ENCODE data around the gene SCYL3.
"Not testable (repeated sequence)": the region's sequence is repeated elsewhere in the genome, so short reads cannot be mapped to it uniquely, and the experiment has no call there.

SCYL3 gene

GRCh38 chr1:169873582-169874199 lies 20.0 kb downstream of the SCYL3 start:
- Histone ChIP-seq H3K9ac (ENCODE audit: low read length in 5 of 5) (no peak overlapping the region), H3K9me3 (ENCODE audit: control insufficient read depth in 5 of 5, low read length in 5 of 5) (no peaks in the 10 kb centered on the region), H3K4me1 (ENCODE audit: control insufficient read depth in 5 of 5, insufficient read depth in 5 of 5, low read length in 5 of 5) (no peaks in the 10 kb centered on the region), H3K36me3 (ENCODE audit: control insufficient read depth in 5 of 5, insufficient read depth in 5 of 5, low read length in 5 of 5) (peaks cover 57 to 95% (median 73%) of the 10 kb centered on the region in 5 donors), H3K27ac (ENCODE audit: low read depth, low read length) (no peak overlapping the region), H3K27me3 (ENCODE audit: control insufficient read depth in 5 of 5, insufficient read depth in 4 of 5, low read length in 5 of 5) (no peaks in the 10 kb centered on the region), H3K4me3 (ENCODE audit: low read depth in 1 of 5, low read length in 5 of 5) (no peak overlapping the region)

- Histone ChIP-seq H3K27ac (ENCODE audit: low read depth, low read length) (no peak overlapping the region), H3K27me3 (ENCODE audit: control insufficient read depth in 5 of 5, insufficient read depth in 4 of 5, low read length in 5 of 5) (no peaks in the 10 kb centered on the region), H3K36me3 (ENCODE audit: control insufficient read depth in 5 of 5, insufficient read depth in 5 of 5, low read length in 5 of 5) (peaks cover 58 to 95% (median 76%) of the 10 kb centered on the region in 5 donors), H3K4me3 (ENCODE audit: low read depth in 1 of 5, low read length in 5 of 5) (no peak overlapping the region), H3K9me3 (ENCODE audit: control insufficient read depth in 5 of 5, low read length in 5 of 5) (no peaks in the 10 kb centered on the region), H3K9ac (ENCODE audit: low read length in 5 of 5) (no peak overlapping the region), H3K4me1 (ENCODE audit: control insufficient read depth in 5 of 5, insufficient read depth in 5 of 5, low read length in 5 of 5) (no peaks in the 10 kb centered on the region)
Measured at GRCh38 chr1:169872906-169873305, 20.8 kb downstream of the SCYL3 start.

GRCh38 chr1:169871988-169872387 lies 21.7 kb downstream of the SCYL3 start:
- not testable (repeated sequence) for H3K4me3 ChIP-seq (ENCODE audit: low read depth in 1 of 5, low read length in 5 of 5); H3K9ac ChIP-seq (ENCODE audit: low read length in 5 of 5); H3K27me3 ChIP-seq (ENCODE audit: control insufficient read depth in 5 of 5, insufficient read depth in 4 of 5, low read length in 5 of 5); H3K27ac ChIP-seq (ENCODE audit: low read depth, low read length); H3K4me1 ChIP-seq (ENCODE audit: control insufficient read depth in 5 of 5, insufficient read depth in 5 of 5, low read length in 5 of 5); H3K9me3 ChIP-seq (ENCODE audit: control insufficient read depth in 5 of 5, low read length in 5 of 5)
- peaks cover 59 to 96% (median 79%) of the 10 kb centered on the region in 5 donors for H3K36me3 ChIP-seq (ENCODE audit: control insufficient read depth in 5 of 5, insufficient read depth in 5 of 5, low read length in 5 of 5)

GRCh38 chr1:169869426-169869825 lies 24.3 kb downstream of the SCYL3 start:
- no peaks in the 10 kb centered on the region for H3K4me1 ChIP-seq (ENCODE audit: control insufficient read depth in 5 of 5, insufficient read depth in 5 of 5, low read length in 5 of 5)
- no peak overlapping the region for H3K27ac ChIP-seq (ENCODE audit: low read depth, low read length)
- no peaks in the 10 kb centered on the region for H3K9me3 ChIP-seq (ENCODE audit: control insufficient read depth in 5 of 5, low read length in 5 of 5)
- H3K27me3 ChIP-seq (ENCODE audit: control insufficient read depth in 5 of 5, insufficient read depth in 4 of 5, low read length in 5 of 5), result no peaks in the 10 kb centered on the region
- no peak overlapping the region for H3K9ac ChIP-seq (ENCODE audit: low read length in 5 of 5)
- H3K4me3 ChIP-seq (ENCODE audit: low read depth in 1 of 5, low read length in 5 of 5), result no peak overlapping the region
- peaks cover 66 to 99% (median 84%) of the 10 kb centered on the region in 5 donors for H3K36me3 ChIP-seq (ENCODE audit: control insufficient read depth in 5 of 5, insufficient read depth in 5 of 5, low read length in 5 of 5)

- no peak overlapping the region for H3K9ac ChIP-seq (ENCODE audit: low read length in 5 of 5)
Measured at GRCh38 chr1:169868978-169869377, 24.7 kb downstream of the SCYL3 start.

GRCh38 chr1:169867012-169867675 lies 26.6 kb downstream of the SCYL3 start:
- no peaks in the 10 kb centered on the region for H3K4me1 ChIP-seq (ENCODE audit: control insufficient read depth in 5 of 5, insufficient read depth in 5 of 5, low read length in 5 of 5)
- H3K27ac ChIP-seq (ENCODE audit: low read depth, low read length), result no peak overlapping the region
- no peaks in the 10 kb centered on the region for H3K9me3 ChIP-seq (ENCODE audit: control insufficient read depth in 5 of 5, low read length in 5 of 5)
- no peak overlapping the region for H3K9ac ChIP-seq (ENCODE audit: low read length in 5 of 5)
- no peak overlapping the region for H3K4me3 ChIP-seq (ENCODE audit: low read depth in 1 of 5, low read length in 5 of 5)
- H3K36me3 ChIP-seq (ENCODE audit: control insufficient read depth in 5 of 5, insufficient read depth in 5 of 5, low read length in 5 of 5), result peaks cover 65 to 98% (median 84%) of the 10 kb centered on the region in 5 donors
- H3K27me3 ChIP-seq (ENCODE audit: control insufficient read depth in 5 of 5, insufficient read depth in 4 of 5, low read length in 5 of 5), result no peaks in the 10 kb centered on the region

More at GRCh38 chr1:169868978-169869377, 24.7 kb downstream of the SCYL3 start:
- H3K27me3 ChIP-seq (ENCODE audit: control insufficient read depth in 5 of 5, insufficient read depth in 4 of 5, low read length in 5 of 5), result no peaks in the 10 kb centered on the region
- no peak overlapping the region for H3K4me3 ChIP-seq (ENCODE audit: low read depth in 1 of 5, low read length in 5 of 5)
- H3K36me3 ChIP-seq (ENCODE audit: control insufficient read depth in 5 of 5, insufficient read depth in 5 of 5, low read length in 5 of 5), result peaks cover 67 to 99% (median 84%) of the 10 kb centered on the region in 5 donors
- H3K4me1 ChIP-seq (ENCODE audit: control insufficient read depth in 5 of 5, insufficient read depth in 5 of 5, low read length in 5 of 5), result no peaks in the 10 kb centered on the region
- no peaks in the 10 kb centered on the region for H3K9me3 ChIP-seq (ENCODE audit: control insufficient read depth in 5 of 5, low read length in 5 of 5)
- H3K27ac ChIP-seq (ENCODE audit: low read depth, low read length), result no peak overlapping the region

GRCh38 chr1:169866577-169866976 lies 27.1 kb downstream of the SCYL3 start:
- no peak overlapping the region for H3K9ac ChIP-seq (ENCODE audit: low read length in 5 of 5)
- H3K36me3 ChIP-seq (ENCODE audit: control insufficient read depth in 5 of 5, insufficient read depth in 5 of 5, low read length in 5 of 5), result peaks cover 71 to 98% (median 85%) of the 10 kb centered on the region in 5 donors
- no peaks in the 10 kb centered on the region for H3K27me3 ChIP-seq (ENCODE audit: control insufficient read depth in 5 of 5, insufficient read depth in 4 of 5, low read length in 5 of 5)
- H3K4me3 ChIP-seq (ENCODE audit: low read depth in 1 of 5, low read length in 5 of 5), result no peak overlapping the region
- no peaks in the 10 kb centered on the region for H3K9me3 ChIP-seq (ENCODE audit: control insufficient read depth in 5 of 5, low read length in 5 of 5)
- H3K27ac ChIP-seq (ENCODE audit: low read depth, low read length), result no peak overlapping the region
- H3K4me1 ChIP-seq (ENCODE audit: control insufficient read depth in 5 of 5, insufficient read depth in 5 of 5, low read length in 5 of 5), result no peaks in the 10 kb centered on the region

GRCh38 chr1:169864531-169864930 lies 29.2 kb downstream of the SCYL3 start:
- not testable (repeated sequence) for H3K27me3 ChIP-seq (ENCODE audit: control insufficient read depth in 5 of 5, insufficient read depth in 4 of 5, low read length in 5 of 5); H3K27ac ChIP-seq (ENCODE audit: low read depth, low read length); H3K4me3 ChIP-seq (ENCODE audit: low read depth in 1 of 5, low read length in 5 of 5); H3K9me3 ChIP-seq (ENCODE audit: control insufficient read depth in 5 of 5, low read length in 5 of 5); H3K9ac ChIP-seq (ENCODE audit: low read length in 5 of 5); H3K4me1 ChIP-seq (ENCODE audit: control insufficient read depth in 5 of 5, insufficient read depth in 5 of 5, low read length in 5 of 5)
- peaks cover 73 to 99% (median 91%) of the 10 kb centered on the region in 5 donors for H3K36me3 ChIP-seq (ENCODE audit: control insufficient read depth in 5 of 5, insufficient read depth in 5 of 5, low read length in 5 of 5)

- Histone ChIP-seq H3K27ac (ENCODE audit: low read depth, low read length) (no peak overlapping the region), H3K36me3 (ENCODE audit: control insufficient read depth in 5 of 5, insufficient read depth in 5 of 5, low read length in 5 of 5) (peaks cover 74 to 98% (median 78%) of the 10 kb centered on the region in 5 donors), H3K9ac (ENCODE audit: low read length in 5 of 5) (no peak overlapping the region), H3K4me3 (ENCODE audit: low read depth in 1 of 5, low read length in 5 of 5) (no peak overlapping the region), H3K9me3 (ENCODE audit: control insufficient read depth in 5 of 5, low read length in 5 of 5) (no peaks in the 10 kb centered on the region), H3K4me1 (ENCODE audit: control insufficient read depth in 5 of 5, insufficient read depth in 5 of 5, low read length in 5 of 5) (no peaks in the 10 kb centered on the region), H3K27me3 (ENCODE audit: control insufficient read depth in 5 of 5, insufficient read depth in 4 of 5, low read length in 5 of 5) (no peaks in the 10 kb centered on the region)
Measured at GRCh38 chr1:169860750-169861149, 32.9 kb downstream of the SCYL3 start.

- Histone ChIP-seq H3K4me3 (ENCODE audit: low read depth in 1 of 5, low read length in 5 of 5) (no peak overlapping the region), H3K4me1 (ENCODE audit: control insufficient read depth in 5 of 5, insufficient read depth in 5 of 5, low read length in 5 of 5) (no peaks in the 10 kb centered on the region), H3K27me3 (ENCODE audit: control insufficient read depth in 5 of 5, insufficient read depth in 4 of 5, low read length in 5 of 5) (no peaks in the 10 kb centered on the region), H3K9ac (ENCODE audit: low read length in 5 of 5) (no peak overlapping the region), H3K9me3 (ENCODE audit: control insufficient read depth in 5 of 5, low read length in 5 of 5) (no peaks in the 10 kb centered on the region), H3K36me3 (ENCODE audit: control insufficient read depth in 5 of 5, insufficient read depth in 5 of 5, low read length in 5 of 5) (peaks cover 74 to 98% (median 75%) of the 10 kb centered on the region in 5 donors), H3K27ac (ENCODE audit: low read depth, low read length) (no peak overlapping the region)
Measured at GRCh38 chr1:169860187-169860586, 33.5 kb downstream of the SCYL3 start.
